ENCODE measurements around the gene LDB2. TPM values are rescaled to one million over a fixed set of nuclear protein-coding genes. Genes with fewer than 3 reads are reported as not detected.

Gene LDB2
- total and polyA plus RNA-seq, 7 donors = 7.0 to 18.9 (median 10.1) TPM

- no peak for DNase-seq
- Histone ChIP-seq H3K36me3 (ENCODE audit: insufficient read depth in 1 of 2, low read depth in 1 of 2) (no peaks in the 10 kb centered on the region), H3K4me3 (no peak overlapping the region), H3K4me1 (no peaks in the 10 kb centered on the region), H3K27ac (no peak overlapping the region), H3K27me3 (ENCODE audit: insufficient read depth in 3 of 3, low read length in 2 of 3) (no peaks in the 10 kb centered on the region), H3K9me3 (no peaks in the 10 kb centered on the region)
- WGBS, 3 donors = 79 to 91% (median 83%) methylated on average over 2 of the region's 2 CpGs
- intact Hi-C loops (cut with DNase I) = no loop called here
- no peak for TF ChIP-seq CTCF (IDR thresholded peaks at IDR 0.05)
- no peak for ATAC-seq
Measured at GRCh38 chr4:16686195-16686594, 212.2 kb downstream of the LDB2 start.

- no peak overlapping the region for H3K27ac ChIP-seq
- DNase-seq = no peak
- no peaks in the 10 kb centered on the region for H3K4me1 ChIP-seq
- no peak for TF ChIP-seq CTCF (IDR thresholded peaks at IDR 0.05)
- 85 to 88% (median 86%) methylated on average over 8 of the region's 8 CpGs for WGBS, 3 donors
- H3K36me3 ChIP-seq (ENCODE audit: insufficient read depth in 1 of 2, low read depth in 1 of 2) = no peaks in the 10 kb centered on the region
- no peaks in the 10 kb centered on the region for H3K27me3 ChIP-seq (ENCODE audit: insufficient read depth in 3 of 3, low read length in 2 of 3)
- H3K9me3 ChIP-seq = no peaks in the 10 kb centered on the region
- no peak overlapping the region for H3K4me3 ChIP-seq
- intact Hi-C loops (cut with DNase I) = no loop called here
- no peak for ATAC-seq
Measured at GRCh38 chr4:16685536-16685935, 212.9 kb downstream of the LDB2 start.

- intact Hi-C loops (cut with DNase I) = no loop called here
- DNase-seq (no peak), ATAC-seq (no peak)
- H3K27ac ChIP-seq = no peak overlapping the region
- no peaks in the 10 kb centered on the region for H3K27me3 ChIP-seq (ENCODE audit: insufficient read depth in 3 of 3, low read length in 2 of 3)
- H3K36me3 ChIP-seq (ENCODE audit: insufficient read depth in 1 of 2, low read depth in 1 of 2) = no peaks in the 10 kb centered on the region
- H3K4me3 ChIP-seq = no peak overlapping the region
- no peaks in the 10 kb centered on the region for H3K9me3 ChIP-seq
- no peaks in the 10 kb centered on the region for H3K4me1 ChIP-seq
- WGBS, 3 donors = 66 to 72% (median 68%) methylated on average over 3 of the region's 3 CpGs
- TF ChIP-seq CTCF (IDR thresholded peaks at IDR 0.05) = no peak
Measured at GRCh38 chr4:16684935-16685334, 213.5 kb downstream of the LDB2 start.

- H3K4me3 ChIP-seq = no peak overlapping the region
- DNase-seq (no peak), ATAC-seq (no peak)
- no peaks in the 10 kb centered on the region for H3K9me3 ChIP-seq
- H3K4me1 ChIP-seq = no peaks in the 10 kb centered on the region
- no peaks in the 10 kb centered on the region for H3K36me3 ChIP-seq (ENCODE audit: insufficient read depth in 1 of 2, low read depth in 1 of 2)
- H3K27me3 ChIP-seq (ENCODE audit: insufficient read depth in 3 of 3, low read length in 2 of 3) = no peaks in the 10 kb centered on the region
- intact Hi-C loops (cut with DNase I) = no loop called here
- no peak for TF ChIP-seq CTCF (IDR thresholded peaks at IDR 0.05)
- 48 to 57% (median 49%) methylated on average over 6 of the region's 6 CpGs for WGBS, 3 donors
- no peak overlapping the region for H3K27ac ChIP-seq
Measured at GRCh38 chr4:16684097-16684496, 214.3 kb downstream of the LDB2 start.

GRCh38 chr4:16682975-16683374 lies 215.5 kb downstream of the LDB2 start:
- Histone ChIP-seq H3K27me3 (ENCODE audit: insufficient read depth in 3 of 3, low read length in 2 of 3) (no peaks in the 10 kb centered on the region), H3K36me3 (ENCODE audit: insufficient read depth in 1 of 2, low read depth in 1 of 2) (no peaks in the 10 kb centered on the region), H3K27ac (no peak overlapping the region), H3K4me1 (no peaks in the 10 kb centered on the region), H3K4me3 (no peak overlapping the region), H3K9me3 (no peaks in the 10 kb centered on the region)
- DNase-seq (no peak), ATAC-seq (no peak)
- 84 to 94% (median 89%) methylated on average over 3 of the region's 3 CpGs for WGBS, 3 donors
- no peak for TF ChIP-seq CTCF (IDR thresholded peaks at IDR 0.05)
- intact Hi-C loops (cut with DNase I) = no loop called here

Measured in psoas muscle (tissue), 8 donors.